ENCODE measurements around the gene RAB1A. TPM values are rescaled to one million over a fixed set of nuclear protein-coding genes. Genes with fewer than 3 reads are reported as not detected.

The RAB1A gene
- total and polyA plus RNA-seq, 2 of the 13 experiments (the other 11 are each of a cell fraction or from before 2014, with no cell fraction given) = 206 to 226 TPM

GRCh38 chr2:65170611-65171477 lies 40.9 kb upstream of the RAB1A start (continued):
- TF ChIP-seq HNF1A (IDR thresholded peaks at IDR 0.05; ENCODE audit: low read depth) (peak; percentile 93), HNF1A (CRISPR knock-in tag; IDR thresholded peaks at IDR 0.05; ENCODE audit: borderline replicate concordance) (peak; percentile 94), ZNF317 (CRISPR knock-in tag; IDR thresholded peaks at IDR 0.05) (0 out of 2 replicates have a peak, but pooled peaks have one; percentile 31), NFE2 (CRISPR knock-in tag; IDR thresholded peaks at IDR 0.05) (0 out of 2 replicates have a peak, but pooled peaks have one; percentile 42), ETV5 (CRISPR knock-in tag; IDR thresholded peaks at IDR 0.05; ENCODE audit: borderline replicate concordance) (peak; percentile 49; the same call in 1 of the 2 replicates), PAXIP1 (CRISPR knock-in tag; conservative IDR thresholded peaks at IDR 0.05) (peak; percentile 81)
